ENCODE results near the gene RPS6KA5.

RPS6KA5 gene

DNA sequence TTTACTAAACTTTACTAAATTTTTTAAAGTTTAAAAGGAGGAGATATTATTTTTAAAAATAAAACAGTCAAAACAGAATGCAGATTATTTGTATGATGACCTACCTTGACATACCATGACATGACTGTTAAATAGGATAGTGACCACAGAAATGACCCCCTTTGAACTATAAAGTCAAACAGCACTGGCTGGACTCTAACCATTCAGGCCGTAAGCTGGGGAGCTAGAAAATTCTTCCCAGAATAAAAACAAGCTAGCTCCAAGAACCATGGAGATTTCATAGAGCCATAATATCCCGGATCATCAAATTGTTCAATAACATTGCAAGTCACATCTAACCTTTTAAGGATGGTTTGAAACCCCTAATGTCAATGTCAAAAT lies 50.3 kb downstream of the RPS6KA5 start:
- no peak for TF ChIP-seq ZFP30 (CRISPR knock-in tag; IDR thresholded peaks at IDR 0.05)
- no peak for TF ChIP-seq GLIS3 (CRISPR knock-in tag; IDR thresholded peaks at IDR 0.05)
- TF ChIP-seq ISL1 (CRISPR knock-in tag; IDR thresholded peaks at IDR 0.05): no peak
- TF ChIP-seq, protein P1, sequence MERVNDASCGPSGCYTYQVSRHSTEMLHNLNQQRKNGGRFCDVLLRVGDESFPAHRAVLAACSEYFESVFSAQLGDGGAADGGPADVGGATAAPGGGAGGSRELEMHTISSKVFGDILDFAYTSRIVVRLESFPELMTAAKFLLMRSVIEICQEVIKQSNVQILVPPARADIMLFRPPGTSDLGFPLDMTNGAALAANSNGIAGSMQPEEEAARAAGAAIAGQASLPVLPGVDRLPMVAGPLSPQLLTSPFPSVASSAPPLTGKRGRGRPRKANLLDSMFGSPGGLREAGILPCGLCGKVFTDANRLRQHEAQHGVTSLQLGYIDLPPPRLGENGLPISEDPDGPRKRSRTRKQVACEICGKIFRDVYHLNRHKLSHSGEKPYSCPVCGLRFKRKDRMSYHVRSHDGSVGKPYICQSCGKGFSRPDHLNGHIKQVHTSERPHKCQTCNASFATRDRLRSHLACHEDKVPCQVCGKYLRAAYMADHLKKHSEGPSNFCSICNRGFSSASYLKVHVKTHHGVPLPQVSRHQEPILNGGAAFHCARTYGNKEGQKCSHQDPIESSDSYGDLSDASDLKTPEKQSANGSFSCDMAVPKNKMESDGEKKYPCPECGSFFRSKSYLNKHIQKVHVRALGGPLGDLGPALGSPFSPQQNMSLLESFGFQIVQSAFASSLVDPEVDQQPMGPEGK (CRISPR knock-in tag; IDR thresholded peaks at IDR 0.05; ENCODE audit: borderline replicate concordance): no peak
- no peak for TF ChIP-seq ESRRG (CRISPR knock-in tag; IDR thresholded peaks at IDR 0.05)
- no peak for TF ChIP-seq CSDC2 (CRISPR knock-in tag; IDR thresholded peaks at IDR 0.05)
- no peak for TF ChIP-seq TOX (CRISPR knock-in tag; IDR thresholded peaks at IDR 0.05; ENCODE audit: borderline replicate concordance)
- no peak for TF ChIP-seq SNAI2 (CRISPR knock-in tag; IDR thresholded peaks at IDR 0.05)
- TF ChIP-seq ZNF8 (CRISPR knock-in tag; IDR thresholded peaks at IDR 0.05): no peak
- TF ChIP-seq, protein P2, sequence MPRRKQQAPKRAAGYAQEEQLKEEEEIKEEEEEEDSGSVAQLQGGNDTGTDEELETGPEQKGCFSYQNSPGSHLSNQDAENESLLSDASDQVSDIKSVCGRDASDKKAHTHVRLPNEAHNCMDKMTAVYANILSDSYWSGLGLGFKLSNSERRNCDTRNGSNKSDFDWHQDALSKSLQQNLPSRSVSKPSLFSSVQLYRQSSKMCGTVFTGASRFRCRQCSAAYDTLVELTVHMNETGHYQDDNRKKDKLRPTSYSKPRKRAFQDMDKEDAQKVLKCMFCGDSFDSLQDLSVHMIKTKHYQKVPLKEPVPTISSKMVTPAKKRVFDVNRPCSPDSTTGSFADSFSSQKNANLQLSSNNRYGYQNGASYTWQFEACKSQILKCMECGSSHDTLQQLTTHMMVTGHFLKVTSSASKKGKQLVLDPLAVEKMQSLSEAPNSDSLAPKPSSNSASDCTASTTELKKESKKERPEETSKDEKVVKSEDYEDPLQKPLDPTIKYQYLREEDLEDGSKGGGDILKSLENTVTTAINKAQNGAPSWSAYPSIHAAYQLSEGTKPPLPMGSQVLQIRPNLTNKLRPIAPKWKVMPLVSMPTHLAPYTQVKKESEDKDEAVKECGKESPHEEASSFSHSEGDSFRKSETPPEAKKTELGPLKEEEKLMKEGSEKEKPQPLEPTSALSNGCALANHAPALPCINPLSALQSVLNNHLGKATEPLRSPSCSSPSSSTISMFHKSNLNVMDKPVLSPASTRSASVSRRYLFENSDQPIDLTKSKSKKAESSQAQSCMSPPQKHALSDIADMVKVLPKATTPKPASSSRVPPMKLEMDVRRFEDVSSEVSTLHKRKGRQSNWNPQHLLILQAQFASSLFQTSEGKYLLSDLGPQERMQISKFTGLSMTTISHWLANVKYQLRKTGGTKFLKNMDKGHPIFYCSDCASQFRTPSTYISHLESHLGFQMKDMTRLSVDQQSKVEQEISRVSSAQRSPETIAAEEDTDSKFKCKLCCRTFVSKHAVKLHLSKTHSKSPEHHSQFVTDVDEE (CRISPR knock-in tag; IDR thresholded peaks at IDR 0.05): no peak
- no peak for TF ChIP-seq ARNTL (CRISPR knock-in tag; IDR thresholded peaks at IDR 0.05; ENCODE audit: borderline replicate concordance, low read depth)
- TF ChIP-seq BACH2 (CRISPR knock-in tag; IDR thresholded peaks at IDR 0.05; ENCODE audit: borderline replicate concordance): no peak
- TF ChIP-seq OSR1 (CRISPR knock-in tag; IDR thresholded peaks at IDR 0.05): no peak
- no peak for TF ChIP-seq ZNF70 (CRISPR knock-in tag; IDR thresholded peaks at IDR 0.05)
- TF ChIP-seq RARB (CRISPR knock-in tag; IDR thresholded peaks at IDR 0.05): no peak
- TF ChIP-seq, protein P3, sequence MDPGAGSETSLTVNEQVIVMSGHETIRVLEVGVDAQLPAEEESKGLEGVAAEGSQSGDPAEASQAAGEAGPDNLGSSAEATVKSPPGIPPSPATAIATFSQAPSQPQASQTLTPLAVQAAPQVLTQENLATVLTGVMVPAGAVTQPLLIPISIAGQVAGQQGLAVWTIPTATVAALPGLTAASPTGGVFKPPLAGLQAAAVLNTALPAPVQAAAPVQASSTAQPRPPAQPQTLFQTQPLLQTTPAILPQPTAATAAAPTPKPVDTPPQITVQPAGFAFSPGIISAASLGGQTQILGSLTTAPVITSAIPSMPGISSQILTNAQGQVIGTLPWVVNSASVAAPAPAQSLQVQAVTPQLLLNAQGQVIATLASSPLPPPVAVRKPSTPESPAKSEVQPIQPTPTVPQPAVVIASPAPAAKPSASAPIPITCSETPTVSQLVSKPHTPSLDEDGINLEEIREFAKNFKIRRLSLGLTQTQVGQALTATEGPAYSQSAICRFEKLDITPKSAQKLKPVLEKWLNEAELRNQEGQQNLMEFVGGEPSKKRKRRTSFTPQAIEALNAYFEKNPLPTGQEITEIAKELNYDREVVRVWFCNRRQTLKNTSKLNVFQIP (CRISPR knock-in tag; IDR thresholded peaks at IDR 0.05; ENCODE audit: borderline replicate concordance, low read depth): no peak
- no peak for TF ChIP-seq ZNF565 (CRISPR knock-in tag; conservative IDR thresholded peaks at IDR 0.05; ENCODE audit: low read depth)
- TF ChIP-seq, protein P4, sequence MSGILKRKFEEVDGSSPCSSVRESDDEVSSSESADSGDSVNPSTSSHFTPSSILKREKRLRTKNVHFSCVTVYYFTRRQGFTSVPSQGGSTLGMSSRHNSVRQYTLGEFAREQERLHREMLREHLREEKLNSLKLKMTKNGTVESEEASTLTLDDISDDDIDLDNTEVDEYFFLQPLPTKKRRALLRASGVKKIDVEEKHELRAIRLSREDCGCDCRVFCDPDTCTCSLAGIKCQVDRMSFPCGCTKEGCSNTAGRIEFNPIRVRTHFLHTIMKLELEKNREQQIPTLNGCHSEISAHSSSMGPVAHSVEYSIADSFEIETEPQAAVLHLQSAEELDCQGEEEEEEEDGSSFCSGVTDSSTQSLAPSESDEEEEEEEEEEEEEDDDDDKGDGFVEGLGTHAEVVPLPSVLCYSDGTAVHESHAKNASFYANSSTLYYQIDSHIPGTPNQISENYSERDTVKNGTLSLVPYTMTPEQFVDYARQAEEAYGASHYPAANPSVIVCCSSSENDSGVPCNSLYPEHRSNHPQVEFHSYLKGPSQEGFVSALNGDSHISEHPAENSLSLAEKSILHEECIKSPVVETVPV (CRISPR knock-in tag; IDR thresholded peaks at IDR 0.05): no peak
- no peak for ATAC-seq

DNA sequence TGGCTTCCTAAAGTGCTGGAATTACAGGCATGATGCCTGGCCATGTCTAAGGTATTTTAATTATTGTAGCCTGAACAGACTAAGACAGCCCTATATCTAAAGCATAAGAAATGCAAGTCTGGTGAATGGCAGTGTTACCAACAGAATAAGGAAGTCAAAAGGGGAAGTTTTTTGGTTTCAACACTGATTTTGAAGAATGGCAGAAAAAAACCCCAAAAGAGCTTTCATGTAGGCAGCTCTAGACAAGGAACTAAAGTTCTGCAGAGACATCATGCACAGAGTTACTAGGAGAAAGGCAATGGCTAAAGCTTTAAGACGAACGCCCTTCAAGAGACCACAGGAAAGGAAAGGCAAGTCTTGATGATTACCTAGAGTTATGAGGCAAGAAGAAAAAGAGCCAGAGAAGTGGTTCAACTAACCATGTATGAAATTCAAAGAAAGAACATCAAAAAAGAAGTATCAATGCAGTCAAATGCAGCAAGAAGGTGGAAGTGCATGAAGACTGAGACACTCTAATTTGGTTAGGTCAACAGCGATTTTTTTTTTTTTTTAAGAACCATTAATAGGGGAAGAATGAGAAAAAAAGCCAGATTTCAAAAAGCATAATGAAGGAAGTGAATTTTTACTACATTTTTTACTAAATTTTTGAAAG lies 50.8 kb downstream of the RPS6KA5 start:
- TF ChIP-seq, protein P5, sequence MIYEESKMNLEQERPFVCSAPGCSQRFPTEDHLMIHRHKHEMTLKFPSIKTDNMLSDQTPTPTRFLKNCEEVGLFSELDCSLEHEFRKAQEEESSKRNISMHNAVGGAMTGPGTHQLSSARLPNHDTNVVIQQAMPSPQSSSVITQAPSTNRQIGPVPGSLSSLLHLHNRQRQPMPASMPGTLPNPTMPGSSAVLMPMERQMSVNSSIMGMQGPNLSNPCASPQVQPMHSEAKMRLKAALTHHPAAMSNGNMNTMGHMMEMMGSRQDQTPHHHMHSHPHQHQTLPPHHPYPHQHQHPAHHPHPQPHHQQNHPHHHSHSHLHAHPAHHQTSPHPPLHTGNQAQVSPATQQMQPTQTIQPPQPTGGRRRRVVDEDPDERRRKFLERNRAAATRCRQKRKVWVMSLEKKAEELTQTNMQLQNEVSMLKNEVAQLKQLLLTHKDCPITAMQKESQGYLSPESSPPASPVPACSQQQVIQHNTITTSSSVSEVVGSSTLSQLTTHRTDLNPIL (CRISPR knock-in tag; IDR thresholded peaks at IDR 0.05; ENCODE audit: low read depth): no peak
- no peak for TF ChIP-seq SNAI2 (CRISPR knock-in tag; IDR thresholded peaks at IDR 0.05)
- no peak for ATAC-seq

DNA sequence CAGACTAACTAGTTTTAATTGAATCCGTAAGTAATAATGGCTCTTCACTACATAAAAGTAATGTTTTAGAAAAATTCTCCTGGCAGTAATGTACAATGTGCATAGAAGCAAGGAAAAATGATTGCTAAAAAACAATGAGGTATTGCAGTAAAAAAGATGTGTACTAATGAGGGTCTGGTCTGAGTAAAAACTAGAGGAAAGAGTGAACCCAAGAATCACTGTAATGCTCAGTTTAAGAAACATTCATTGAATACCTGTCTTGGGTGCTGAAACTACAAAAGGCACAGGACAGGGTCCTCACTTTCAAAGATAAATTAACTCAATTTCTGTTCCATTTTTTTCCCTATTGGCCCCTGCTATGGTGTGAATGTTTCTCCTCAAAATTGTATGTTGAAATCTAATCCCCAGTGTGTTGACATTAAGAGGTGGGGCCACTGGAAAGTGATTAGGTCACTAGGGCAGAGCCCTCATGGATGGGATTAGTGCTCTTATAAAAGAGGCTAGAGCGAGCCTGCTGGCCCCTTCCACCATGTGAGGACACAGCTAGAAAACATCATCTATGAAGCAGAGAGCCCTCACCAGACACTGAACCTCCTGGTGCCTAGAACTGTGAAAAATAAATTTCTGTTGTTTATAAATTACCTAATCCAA lies 51.6 kb downstream of the RPS6KA5 start:
- no peak for ATAC-seq
- TF ChIP-seq SNAI2 (CRISPR knock-in tag; IDR thresholded peaks at IDR 0.05) (no peak), TOX (CRISPR knock-in tag; IDR thresholded peaks at IDR 0.05; ENCODE audit: borderline replicate concordance) (no peak), ZFP30 (CRISPR knock-in tag; IDR thresholded peaks at IDR 0.05) (no peak), OSR1 (CRISPR knock-in tag; IDR thresholded peaks at IDR 0.05) (no peak), ZNF8 (CRISPR knock-in tag; IDR thresholded peaks at IDR 0.05) (no peak), ARNTL (CRISPR knock-in tag; IDR thresholded peaks at IDR 0.05; ENCODE audit: borderline replicate concordance, low read depth) (no peak), TCF4 (CRISPR knock-in tag; IDR thresholded peaks at IDR 0.05; ENCODE audit: borderline replicate concordance) (no peak)
- TF ChIP-seq, protein P2 (CRISPR knock-in tag; IDR thresholded peaks at IDR 0.05): no peak
- TF ChIP-seq, protein P4 (CRISPR knock-in tag; IDR thresholded peaks at IDR 0.05): no peak
- TF ChIP-seq, protein P1 (CRISPR knock-in tag; IDR thresholded peaks at IDR 0.05; ENCODE audit: borderline replicate concordance): no peak
